Activated CD4-positive, alpha-beta T cell treated with anti-CD3 and anti-CD28 coated beads, Interleukin-2, Interleukin-4, amounts not matched to agents 100 ng/mL and 50 ng/mL, durations not matched to agents 16 hours and 8 hours (primary cell): ENCODE data around the gene COIL.
"Not testable (repeated sequence)": the region's sequence is repeated elsewhere in the genome, so short reads cannot be mapped to it uniquely, and the experiment has no call there.

ENCODE experiments used
- DNase-seq: peaks from one replicate; pipeline ENCODE4 v3.0.0-alpha.2; 2020; ENCODE audit warnings: low spot score

Gene COIL, protein sequence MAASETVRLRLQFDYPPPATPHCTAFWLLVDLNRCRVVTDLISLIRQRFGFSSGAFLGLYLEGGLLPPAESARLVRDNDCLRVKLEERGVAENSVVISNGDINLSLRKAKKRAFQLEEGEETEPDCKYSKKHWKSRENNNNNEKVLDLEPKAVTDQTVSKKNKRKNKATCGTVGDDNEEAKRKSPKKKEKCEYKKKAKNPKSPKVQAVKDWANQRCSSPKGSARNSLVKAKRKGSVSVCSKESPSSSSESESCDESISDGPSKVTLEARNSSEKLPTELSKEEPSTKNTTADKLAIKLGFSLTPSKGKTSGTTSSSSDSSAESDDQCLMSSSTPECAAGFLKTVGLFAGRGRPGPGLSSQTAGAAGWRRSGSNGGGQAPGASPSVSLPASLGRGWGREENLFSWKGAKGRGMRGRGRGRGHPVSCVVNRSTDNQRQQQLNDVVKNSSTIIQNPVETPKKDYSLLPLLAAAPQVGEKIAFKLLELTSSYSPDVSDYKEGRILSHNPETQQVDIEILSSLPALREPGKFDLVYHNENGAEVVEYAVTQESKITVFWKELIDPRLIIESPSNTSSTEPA

DNA sequence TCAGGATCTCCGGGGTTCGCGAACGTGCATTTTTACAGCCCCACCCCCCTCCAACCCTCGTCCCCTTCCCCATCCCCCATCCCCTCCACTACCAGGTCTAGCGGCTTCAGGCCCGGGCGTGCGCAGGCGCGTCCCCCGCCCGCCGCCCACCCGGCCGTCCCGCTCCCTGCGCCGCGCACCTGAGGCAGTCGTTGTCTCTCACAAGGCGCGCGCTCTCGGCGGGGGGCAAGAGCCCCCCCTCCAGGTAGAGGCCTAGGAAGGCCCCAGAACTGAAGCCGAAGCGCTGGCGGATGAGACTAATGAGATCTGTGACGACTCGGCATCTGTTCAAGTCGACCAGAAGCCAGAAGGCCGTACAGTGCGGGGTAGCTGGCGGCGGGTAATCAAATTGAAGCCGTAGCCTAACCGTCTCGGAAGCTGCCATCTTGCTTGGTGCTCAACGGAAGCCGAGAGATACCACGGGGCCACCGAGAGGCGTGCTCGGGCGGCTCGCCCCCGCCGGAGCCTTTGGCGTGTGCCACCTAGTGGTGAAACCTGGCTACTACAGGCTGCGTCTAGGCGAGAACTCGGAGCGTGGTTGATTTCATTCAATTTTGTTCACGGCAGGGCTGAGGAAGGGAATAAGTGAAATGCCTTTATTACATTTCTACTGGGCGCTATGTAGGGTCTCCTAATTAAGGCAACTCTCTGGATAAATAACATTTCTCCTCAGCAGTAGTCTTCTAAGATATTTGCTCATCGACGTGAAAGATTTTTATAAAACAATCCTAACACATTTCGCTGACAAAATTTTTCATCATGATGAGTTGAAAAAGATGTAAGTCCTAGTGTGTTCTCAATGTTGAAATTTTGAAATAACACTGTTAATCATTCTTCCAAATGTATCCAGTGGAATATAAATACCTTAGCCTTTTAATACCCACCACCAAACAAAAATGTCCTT is at the start of gene COIL:
TSS of gene COIL (minus strand) at position 455 of the 943 bp plus-strand sequence. CDS start at position 424, 31 bp downstream.
- peak; percentile 96 for DNase-seq

DNA sequence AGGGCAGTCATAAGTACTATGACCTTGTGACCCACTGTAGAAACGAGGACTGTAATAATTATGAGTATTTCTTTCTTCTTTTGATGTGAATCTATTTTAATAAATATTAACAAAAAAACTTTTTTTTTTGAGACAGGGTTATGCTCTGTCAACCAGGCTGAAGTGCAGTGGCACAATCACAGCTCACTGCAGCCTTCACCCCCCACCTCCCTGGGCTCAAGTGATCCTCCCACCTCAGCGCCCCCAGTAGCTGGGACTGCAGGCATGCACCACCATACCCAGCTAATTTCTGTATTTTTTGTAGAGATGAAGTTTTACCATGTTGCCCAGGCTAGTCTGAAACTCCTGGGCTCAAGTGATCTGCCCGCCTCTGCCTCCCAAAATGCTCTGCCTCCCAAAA is 49.6 kb upstream of the COIL start:
- DNase-seq: no peak

GRCh38 chr17:57009737-57010445 is 49.0 kb upstream of the COIL start:
- peak; percentile 56 for DNase-seq

DNA sequence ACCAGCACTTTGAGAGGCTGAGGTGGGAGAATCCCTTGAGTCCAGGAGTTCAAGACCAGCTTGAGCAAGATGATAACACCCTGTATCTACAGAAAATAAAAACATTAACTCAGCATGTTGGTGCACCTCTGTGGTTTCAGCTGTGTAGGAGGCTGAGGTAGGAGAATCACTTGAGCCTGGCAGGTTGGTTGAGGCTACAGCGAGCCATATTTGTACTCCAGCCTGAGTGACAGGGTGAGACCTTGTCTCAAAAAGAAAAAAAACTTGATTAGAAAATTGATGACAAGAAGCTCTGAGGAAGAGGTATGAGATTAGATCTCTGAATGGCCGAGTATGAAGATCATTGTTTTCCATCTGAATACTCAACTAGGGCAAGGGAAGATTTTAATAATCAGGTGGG is 48.1 kb upstream of the COIL start:
- no peak for DNase-seq

- DNase-seq: no peak
Observed at GRCh38 chr17:57006040-57006439, 45.2 kb upstream of the COIL start.

DNA sequence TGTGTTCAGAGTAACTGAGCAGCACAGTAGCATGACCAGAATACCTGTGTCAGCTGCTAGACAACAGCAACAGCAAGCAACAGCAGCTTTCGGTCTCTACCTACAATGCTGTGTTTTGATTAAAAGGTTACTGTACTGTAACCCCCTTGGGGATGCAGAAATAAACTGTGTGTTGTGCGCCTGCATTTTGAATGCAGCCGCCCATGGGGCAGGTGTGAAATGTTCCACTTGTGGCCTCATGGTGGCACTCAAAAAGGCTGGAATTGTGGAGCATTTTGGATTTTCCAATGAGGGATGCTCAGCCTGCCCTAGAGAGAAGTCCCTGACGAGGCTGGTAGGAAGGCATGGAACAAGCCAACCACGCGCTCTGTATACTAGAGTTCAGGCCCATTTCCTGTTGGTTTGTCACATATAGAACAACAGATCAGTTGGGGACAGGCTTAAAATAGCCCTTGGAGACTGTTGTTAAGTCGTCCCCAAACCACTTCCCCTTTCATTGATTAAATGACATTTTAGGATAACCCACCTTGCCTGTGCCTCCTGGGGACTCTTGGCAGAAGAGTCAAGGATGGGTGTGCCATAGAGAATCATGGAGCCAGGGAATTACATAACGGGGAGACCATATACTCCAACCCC is 44.2 kb upstream of the COIL start:
- no peak for DNase-seq

GRCh38 chr17:57002904-57003303 is 42.1 kb upstream of the COIL start:
- no peak for DNase-seq

DNA sequence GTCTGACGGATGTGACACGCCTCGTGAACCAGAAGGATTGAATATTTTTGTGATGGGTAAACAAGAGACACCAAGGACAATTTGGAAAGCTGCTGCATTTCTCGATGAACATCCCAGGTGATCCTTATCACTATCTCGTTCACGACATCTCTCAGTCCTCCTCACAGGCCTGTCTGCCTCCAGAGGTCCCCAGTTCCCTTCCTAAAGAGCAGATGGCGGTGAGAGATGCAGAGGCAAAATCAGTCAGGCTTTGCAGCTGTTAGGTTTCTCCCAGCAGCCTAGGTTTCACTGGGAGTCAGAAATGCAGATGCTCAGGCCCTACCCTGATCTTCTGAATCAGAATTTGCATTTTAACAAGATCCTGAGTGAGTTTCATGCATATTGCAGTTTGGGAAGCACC is 40.7 kb upstream of the COIL start:
- DNase-seq: no peak

- no peak for DNase-seq
Observed at GRCh38 chr17:56997313-56997712, 36.5 kb upstream of the COIL start.

- DNase-seq: no peak
Observed at GRCh38 chr17:56995766-56996165, 34.9 kb upstream of the COIL start.

DNA sequence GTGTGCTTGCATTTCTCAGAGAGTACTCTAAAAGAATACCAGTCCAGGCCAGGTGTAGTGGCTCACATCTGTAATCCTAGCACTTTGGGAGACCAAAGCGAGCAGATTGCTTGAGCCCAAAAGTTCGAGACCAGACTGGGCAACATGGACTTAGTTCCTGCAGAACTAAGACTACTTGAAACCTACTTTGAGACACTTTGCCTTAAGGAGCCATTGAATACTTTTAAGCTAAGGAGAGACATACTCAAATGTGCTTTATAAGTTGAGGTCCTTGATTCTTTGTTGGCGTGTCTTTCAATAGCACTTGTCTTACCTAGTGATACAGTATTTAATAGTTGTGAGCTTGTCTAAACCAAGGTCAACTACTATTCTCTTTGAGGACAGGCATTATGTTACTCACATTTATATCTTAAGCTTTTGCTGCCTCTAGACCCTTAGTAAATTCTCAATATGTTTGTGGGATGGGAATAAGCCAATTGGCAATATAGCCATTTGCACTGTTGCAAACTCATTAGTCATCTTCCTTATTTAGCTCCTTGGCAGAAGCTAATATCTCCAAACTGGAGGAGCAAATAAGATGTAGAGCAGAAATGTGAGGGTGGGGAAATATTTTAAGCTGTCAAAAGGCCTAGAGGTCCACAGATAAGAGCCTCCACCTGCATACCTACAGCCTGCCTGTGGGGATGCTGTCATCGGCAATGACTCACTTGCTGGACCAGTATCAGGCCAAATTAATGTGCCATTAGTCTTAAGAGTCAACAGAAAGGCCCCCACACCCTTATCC is 33.4 kb upstream of the COIL start:
- no peak for DNase-seq

DNA sequence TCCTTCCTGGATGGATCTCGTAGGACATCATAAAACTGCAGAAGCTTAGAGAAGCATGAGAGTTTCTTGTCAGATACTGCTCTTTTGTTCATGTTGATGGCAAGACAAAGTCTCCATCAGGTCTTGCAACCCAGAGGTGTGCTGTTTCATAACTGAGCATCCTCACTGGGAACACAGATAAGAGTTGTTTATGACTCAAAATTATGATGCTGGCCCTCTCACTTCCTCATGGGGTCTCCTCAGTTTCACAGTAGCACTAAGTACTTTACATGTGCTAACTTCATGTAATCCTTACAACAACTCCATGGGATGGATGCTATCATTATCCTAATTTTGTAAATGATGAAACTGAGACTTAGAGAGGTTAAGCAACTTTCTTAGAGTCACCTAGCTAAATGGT is 31.5 kb upstream of the COIL start:
- DNase-seq: no peak

DNA sequence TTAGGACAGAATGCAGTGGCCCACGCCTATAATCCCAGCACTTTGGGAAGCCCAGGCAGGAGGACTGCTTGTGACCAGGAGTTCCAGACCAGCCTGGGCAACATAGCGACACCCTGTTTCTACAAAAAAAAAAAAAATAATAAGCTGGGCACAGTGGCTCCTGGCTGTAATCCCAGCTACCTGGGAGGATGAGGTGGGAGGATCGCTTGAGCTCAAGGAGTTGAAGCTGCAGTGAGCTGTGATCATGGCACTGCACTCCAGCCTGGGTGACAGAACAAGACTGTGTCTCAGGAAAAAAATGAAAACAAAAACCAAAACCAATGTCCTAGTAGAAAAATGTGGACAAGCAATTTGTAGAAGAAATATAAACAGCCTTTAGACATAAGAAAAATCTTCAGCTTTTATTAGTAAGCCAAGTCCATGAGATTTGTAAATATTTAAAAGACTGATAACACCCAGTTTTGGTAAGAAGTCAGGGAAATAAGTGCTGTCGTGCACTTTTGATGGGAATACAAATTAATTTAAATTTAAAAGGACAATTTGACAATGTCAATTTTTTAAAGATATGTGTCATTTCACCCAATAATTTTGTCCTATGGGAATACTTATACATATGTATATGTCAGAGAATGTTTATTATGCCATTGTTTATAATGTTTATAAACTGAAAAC is 28.2 kb upstream of the COIL start:
- no peak for DNase-seq

DNA sequence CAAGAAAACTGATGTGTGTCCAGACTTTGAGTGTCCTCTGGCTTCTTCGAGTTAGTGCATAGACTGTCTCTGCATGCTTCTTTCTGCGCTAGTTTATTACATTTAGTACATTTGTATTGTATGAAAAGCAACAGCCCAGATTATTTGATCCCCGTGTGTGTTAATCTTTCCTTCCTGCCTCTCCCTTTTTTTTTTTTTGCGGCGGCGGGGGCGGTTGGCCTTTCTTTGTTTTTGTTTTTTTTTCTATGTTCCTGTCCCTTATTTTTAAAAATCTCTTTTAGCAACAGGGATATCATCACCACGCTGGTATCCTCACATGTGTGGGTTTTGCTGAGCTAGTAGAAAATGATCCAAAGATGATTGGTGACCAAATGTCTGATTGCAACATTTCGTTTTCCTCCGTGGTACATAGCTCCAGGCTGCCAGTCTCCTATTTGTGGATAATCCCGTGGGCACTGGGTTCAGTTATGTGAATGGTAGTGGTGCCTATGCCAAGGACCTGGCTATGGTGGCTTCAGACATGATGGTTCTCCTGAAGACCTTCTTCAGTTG is 26.5 kb upstream of the COIL start:
- DNase-seq: no peak

DNA sequence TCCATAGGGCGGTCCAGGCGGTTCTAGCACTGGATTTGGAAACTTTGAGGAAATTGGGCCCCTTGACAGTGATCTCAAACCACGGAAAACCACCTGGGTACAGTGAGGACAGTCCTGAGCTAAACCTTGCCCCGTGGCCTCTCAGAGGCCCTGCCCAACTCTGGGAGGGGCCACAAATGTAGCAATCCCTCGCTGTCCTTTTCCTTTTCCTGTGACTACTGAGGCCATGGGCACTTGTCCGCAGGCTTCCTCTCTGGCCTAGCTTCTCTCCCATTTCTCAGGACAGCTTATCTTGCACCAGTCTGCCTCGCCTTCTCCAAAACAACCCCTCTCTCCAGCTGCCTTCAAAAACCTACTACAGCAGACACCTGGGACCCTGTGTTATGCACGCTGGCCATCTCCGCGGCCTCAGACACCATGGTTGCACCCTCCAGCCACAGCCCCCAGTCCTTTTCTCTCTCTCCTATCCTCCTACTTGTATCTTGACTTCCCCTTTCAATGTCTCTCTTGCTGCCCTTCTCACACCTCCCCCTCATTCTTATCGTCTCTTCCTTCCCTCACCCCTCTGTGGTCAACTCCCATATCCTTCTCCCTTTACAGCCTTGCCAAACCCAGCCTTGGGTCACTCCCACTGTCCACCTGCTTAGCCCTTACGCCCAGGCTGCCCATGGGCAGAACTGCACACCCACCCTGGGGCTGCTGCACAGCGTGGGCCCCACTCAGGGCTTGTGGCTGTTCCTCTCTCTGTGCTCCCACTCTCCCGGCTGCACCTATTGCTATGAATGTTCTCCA is 24.7 kb upstream of the COIL start:
- DNase-seq: no peak

- DNase-seq: no peak
Observed at GRCh38 chr17:56983366-56983765, 22.5 kb upstream of the COIL start.

DNA sequence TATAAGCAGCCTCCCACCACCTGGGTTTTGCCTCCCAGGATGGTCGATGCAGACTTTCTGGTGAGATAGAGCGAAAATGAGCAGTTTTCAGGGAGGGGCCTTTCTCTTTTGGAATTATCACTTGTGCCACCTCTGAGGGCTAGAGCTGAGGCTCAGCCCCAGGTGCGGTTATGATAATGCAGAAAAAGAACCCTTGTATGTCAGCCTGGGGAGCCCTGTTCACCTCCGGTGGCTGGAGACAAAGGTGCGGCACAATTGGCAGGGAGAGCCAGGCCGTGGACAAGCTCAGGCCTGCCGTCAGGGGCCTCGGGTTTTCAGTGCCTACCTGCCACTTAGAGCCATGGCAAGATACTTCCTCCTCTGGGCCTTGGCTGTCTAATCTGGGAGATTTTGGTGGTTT is 21.5 kb upstream of the COIL start:
- no peak for DNase-seq

DNA sequence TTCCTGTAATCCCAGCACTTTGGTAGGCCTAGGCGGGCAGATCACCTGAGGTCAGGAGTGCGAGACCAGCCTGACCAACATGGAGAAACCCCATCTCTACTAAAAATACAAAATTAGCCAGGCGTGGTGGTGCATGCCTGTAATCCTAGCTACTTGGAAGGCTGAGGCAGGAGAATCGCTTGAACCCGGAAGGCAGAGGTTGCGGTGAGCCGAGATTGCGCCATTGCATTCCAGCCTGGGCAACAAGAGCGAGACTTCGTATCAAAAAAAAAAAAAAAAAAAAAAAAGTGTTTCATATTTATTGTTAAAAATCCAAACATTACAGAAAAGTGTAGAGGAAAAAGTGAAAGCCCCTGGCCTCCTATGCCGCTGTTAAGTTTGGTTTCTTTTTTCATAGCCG is 19.7 kb upstream of the COIL start:
- not testable (repeated sequence) for DNase-seq

DNA sequence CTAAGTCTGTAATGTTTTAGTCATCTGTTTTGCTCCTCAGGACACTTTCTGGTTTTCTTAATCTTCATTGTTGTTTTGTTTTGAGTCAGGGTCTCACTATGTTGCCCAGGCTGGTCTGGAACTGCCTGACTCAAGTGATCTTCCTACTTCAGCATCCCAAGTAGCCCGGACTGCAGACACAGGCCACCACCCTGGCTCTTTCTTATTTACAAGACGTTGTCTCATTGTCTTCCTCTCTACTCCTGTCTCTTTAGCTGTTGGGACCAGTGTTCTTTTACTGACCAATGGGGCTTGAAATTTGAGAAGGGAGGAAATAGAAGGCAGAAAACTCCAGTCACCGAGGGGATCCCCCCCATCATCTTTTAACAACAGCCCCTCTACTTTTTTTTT is 18.2 kb upstream of the COIL start:
- peak; percentile 11 for DNase-seq
